SK-N-SH (cell line): Measurements from ENCODE around the gene UBTF. TPM values are rescaled to one million over a fixed set of nuclear protein-coding genes. Genes with fewer than 3 reads are reported as not detected.

Experiments
- CTCF ChIA-PET: fragments of 300-600, 350-600 bp; formaldehyde crosslinking; extraction: SDS; loops from one replicate; lab custom pipeline; 2021; lab: Yijun Ruan, JAX
- POLR2A ChIA-PET: fragments of 350-600 bp; sonication (Branson Sonifier 250); formaldehyde crosslinking; extraction: SDS; loops from one replicate; lab custom pipeline; 2020; ENCODE audit warnings: antibody characterized with exemption, inconsistent platforms; lab: Yijun Ruan, JAX
- DNase-seq: peaks from one replicate; pipeline ENCODE4 v3.0.0; 2012
- H2AFZ ChIP-seq: fragments of 200-600 bp; sonication (generic); 2 replicates; pipeline ENCODE4 v1.8.1; 2016; ENCODE audit warnings: antibody characterized with exemption, mild to moderate bottlenecking, low read depth
- H3F3A ChIP-seq: fragments of 200-600 bp; sonication (generic); replicated peaks from 2 replicates; pipeline ENCODE3; 2016; ENCODE audit warnings: antibody characterized with exemption, mild to moderate bottlenecking; ENCODE audit not compliant: insufficient read depth
- H3K27ac ChIP-seq, 2 experiments: fragments of 200-500 bp in 1 of 2; fragments of 200-600 bp in 1 of 2; sonication (Bioruptor generic) in 1 of 2; sonication (generic), shearing (Covaris generic) in 1 of 2; 2 replicates each; pipeline versions ENCODE4 v1.5.1 to v1.6.1; 2014 to 2016; ENCODE audit warnings: low read depth in 2 of 2, inconsistent platforms in 1 of 2, low read length in 1 of 2, mild to moderate bottlenecking in 1 of 2, mixed read lengths in 1 of 2
- H3K27me3 ChIP-seq: fragments of 200-600 bp; sonication (generic), shearing (Covaris generic); 2 replicates; pipeline ENCODE4 v1.6.1; 2016; ENCODE audit warnings: mixed run types; ENCODE audit not compliant: insufficient read depth
- H3K36me3 ChIP-seq, 2 experiments: fragments of 200-500 bp in 1 of 2; fragments of 200-600 bp in 1 of 2; sonication (Bioruptor generic) in 1 of 2; sonication (generic) in 1 of 2; replicated peaks in 1 of 2; 2 replicates each; pipeline versions ENCODE3 to v1.5.1; 2014 to 2016; ENCODE audit warnings: low read length in 1 of 2, mild to moderate bottlenecking in 1 of 2; ENCODE audit not compliant: insufficient read depth in 2 of 2, control insufficient read depth in 1 of 2
- H3K4me1 ChIP-seq, 2 experiments: fragments of 200-500 bp in 1 of 2; fragments of 200-600 bp in 1 of 2; sonication (Bioruptor generic) in 1 of 2; sonication (generic), shearing (Covaris generic) in 1 of 2; 2 replicates each; pipeline versions ENCODE4 v1.5.1 to v1.6.1; 2014 to 2016; ENCODE audit warnings: low read depth in 1 of 2, low read length in 1 of 2, mixed run types in 1 of 2; ENCODE audit not compliant: insufficient read depth in 2 of 2, control insufficient read depth in 1 of 2
- H3K4me2 ChIP-seq: fragments of 200-600 bp; sonication (generic), shearing (Covaris generic); 2 replicates; pipeline ENCODE4 v1.6.1; 2017; ENCODE audit warnings: mixed run types
- H3K4me3 ChIP-seq, 2 experiments: fragments of 200-500 bp in 1 of 2; fragments of 200-600 bp in 1 of 2; sonication (Bioruptor generic) in 1 of 2; sonication (generic), shearing (Covaris generic) in 1 of 2; 2 replicates each; pipeline versions ENCODE4 v1.5.1 to v1.8.1; 2014 to 2016; ENCODE audit warnings: low read depth in 2 of 2, inconsistent platforms in 1 of 2, low read length in 1 of 2, mild to moderate bottlenecking in 1 of 2, mixed read lengths in 1 of 2, moderate library complexity in 1 of 2
- H3K79me2 ChIP-seq: fragments of 200-600 bp; sonication (generic); 2 replicates; pipeline ENCODE4 v1.8.1; 2017; ENCODE audit warnings: mild to moderate bottlenecking; ENCODE audit not compliant: insufficient read depth
- H3K9ac ChIP-seq: fragments of 200-600 bp; sonication (generic); 2 replicates; pipeline ENCODE4 v1.6.1; 2017; ENCODE audit warnings: mixed run types
- H3K9me2 ChIP-seq: fragments of 200-600 bp; sonication (generic); 2 replicates; pipeline ENCODE4 v1.6.1; 2017; ENCODE audit warnings: mixed run types
- H3K9me3 ChIP-seq: fragments of 200-600 bp; sonication (generic); 2 replicates; pipeline ENCODE4 v1.6.1; 2017; ENCODE audit warnings: mixed run types, mild to moderate bottlenecking, moderate library complexity
- H4K20me1 ChIP-seq: fragments of 200-600 bp; sonication (generic); 2 replicates; pipeline ENCODE4 v1.6.1; 2017; ENCODE audit warnings: mild to moderate bottlenecking, mixed run types; ENCODE audit not compliant: insufficient read depth
- EP300 ChIP-seq, 2 experiments: IDR thresholded peaks; 2 replicates each; pipeline versions ENCODE4 v1.4.0 to v1.6.1; 2012; ENCODE audit warnings: borderline replicate concordance in 1 of 2, low read depth in 1 of 2, low read length in 1 of 2
- FOSL2 ChIP-seq: IDR thresholded peaks from 2 replicates; pipeline ENCODE4 v1.4.0; 2012; ENCODE audit warnings: low read depth, mild to moderate bottlenecking, moderate library complexity, borderline replicate concordance
- FOXM1 ChIP-seq: IDR thresholded peaks from 2 replicates; pipeline ENCODE4 v1.4.0; 2012; ENCODE audit warnings: low read depth, mild to moderate bottlenecking
- MEF2A ChIP-seq: IDR thresholded peaks from 2 replicates; pipeline ENCODE4 v1.4.0; 2012; ENCODE audit warnings: low read depth, borderline replicate concordance
- POLR2AphosphoS5 ChIP-seq: IDR thresholded peaks from 2 replicates; pipeline ENCODE4 v1.6.1; 2012; ENCODE audit warnings: low read depth, low read length
- RFX5 ChIP-seq: IDR thresholded peaks from 2 replicates; pipeline ENCODE4 v1.6.1; 2012; ENCODE audit warnings: mild to moderate bottlenecking, improper control_type of control experiment, low read length
- SIN3A ChIP-seq: IDR thresholded peaks from 2 replicates; pipeline ENCODE4 v1.6.1; 2012; ENCODE audit warnings: low read depth, mild to moderate bottlenecking, low read length, moderate library complexity, borderline replicate concordance
- SMC3 ChIP-seq: IDR thresholded peaks from 2 replicates; pipeline ENCODE4 v1.6.1; 2012; ENCODE audit warnings: low read depth, low read length, improper control_type of control experiment
- TCF12 ChIP-seq: IDR thresholded peaks from 2 replicates; pipeline ENCODE4 v1.4.0; 2012
- TEAD4 ChIP-seq: IDR thresholded peaks from 2 replicates; pipeline ENCODE4 v1.4.0; 2012; ENCODE audit warnings: mild to moderate bottlenecking, borderline replicate concordance; ENCODE audit not compliant: insufficient read depth
- WGBS: methylation state at CpG from one replicate; pipeline ENCODE4 v1.1.6; 2017; ENCODE audit warnings: low lambda C conversion rate; 5-methylcytosine and 5-hydroxymethylcytosine counted together
- polyA plus RNA-seq, 3 experiments: library from polyadenylated mRNA; depleted of rRNA; stranded (reverse); fragments of >200 nt; gene quantifications; 2 replicates each; pipeline ENCODE4 v1.2.3, GENCODE V29; 2012
- TF ChIP-seq, protein P1 (sequence below): IDR thresholded peaks from 2 replicates; pipeline ENCODE4 v1.4.0; 2012; ENCODE audit warnings: low read depth, borderline replicate concordance
- TF ChIP-seq, protein P2 (sequence below): fragments of 150-350 bp; IDR thresholded peaks from 2 replicates; pipeline ENCODE4 v1.6.1; 2017; ENCODE audit warnings: antibody characterized with exemption, low read length, low read depth, borderline replicate concordance
- TF ChIP-seq, protein P3 (sequence below): IDR thresholded peaks from 2 replicates; pipeline ENCODE4 v1.6.1; 2012; ENCODE audit warnings: mild to moderate bottlenecking, low read depth, low read length, moderate library complexity

UBTF gene
- polyA plus RNA-seq, 1 of the 3 experiments (the other 2 are of a cell fraction): 37.2 TPM

DNA sequence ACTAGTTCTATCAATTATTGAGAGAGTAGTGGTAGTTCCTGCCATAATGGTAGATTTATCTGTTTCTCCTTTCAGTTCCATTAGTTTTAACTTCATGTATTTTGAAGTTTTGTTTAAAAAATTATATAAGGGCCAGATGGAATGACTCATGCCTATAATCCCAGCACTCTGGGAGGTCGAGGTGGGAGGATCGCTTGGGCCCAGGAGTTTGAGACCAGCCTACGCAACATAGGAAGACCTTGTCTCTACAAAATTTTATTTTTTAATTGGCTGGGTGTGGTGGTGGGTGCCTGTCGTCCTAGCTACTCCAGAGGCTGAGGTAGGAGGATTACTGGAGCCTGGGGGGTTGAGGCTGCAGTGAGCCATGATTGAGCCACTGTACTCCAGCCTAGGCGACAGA is 14.1 kb upstream of the UBTF start:
- Histone ChIP-seq H3F3A (no peaks in the 10 kb centered on the region), H3K9me2 (no peaks in the 10 kb centered on the region), H3K4me1 (0 out of 4 replicates have a peak, but pooled peaks cover 0 to 3% of the 10 kb centered on the region in 2 experiments), H3K4me3 (no peak overlapping the region), H3K27ac (no peak overlapping the region), H4K20me1 (no peaks in the 10 kb centered on the region), H3K9me3 (no peaks in the 10 kb centered on the region), H3K27me3 (no peaks in the 10 kb centered on the region), H3K79me2 (no peaks in the 10 kb centered on the region), H3K4me2 (no peak overlapping the region), H2AFZ (no peak overlapping the region), H3K9ac (no peak overlapping the region), H3K36me3 (no peaks in the 10 kb centered on the region)
- 72% methylated on average over 5 of the region's 5 CpGs for WGBS
- DNase-seq: no peak
- ChIA-PET POLR2A (no interaction called here), CTCF (no interaction called here)
- TF ChIP-seq FOXM1 (no peak), SIN3A (no peak), EP300 (IDR thresholded peaks at IDR 0.05; ENCODE audit: borderline replicate concordance in 1 of 2, low read depth in 1 of 2, low read length in 1 of 2) (no peak), TCF12 (no peak), TEAD4 (no peak), SMC3 (no peak), MEF2A (no peak), POLR2AphosphoS5 (no peak), FOSL2 (no peak), RFX5 (no peak)
- TF ChIP-seq, protein P1, sequence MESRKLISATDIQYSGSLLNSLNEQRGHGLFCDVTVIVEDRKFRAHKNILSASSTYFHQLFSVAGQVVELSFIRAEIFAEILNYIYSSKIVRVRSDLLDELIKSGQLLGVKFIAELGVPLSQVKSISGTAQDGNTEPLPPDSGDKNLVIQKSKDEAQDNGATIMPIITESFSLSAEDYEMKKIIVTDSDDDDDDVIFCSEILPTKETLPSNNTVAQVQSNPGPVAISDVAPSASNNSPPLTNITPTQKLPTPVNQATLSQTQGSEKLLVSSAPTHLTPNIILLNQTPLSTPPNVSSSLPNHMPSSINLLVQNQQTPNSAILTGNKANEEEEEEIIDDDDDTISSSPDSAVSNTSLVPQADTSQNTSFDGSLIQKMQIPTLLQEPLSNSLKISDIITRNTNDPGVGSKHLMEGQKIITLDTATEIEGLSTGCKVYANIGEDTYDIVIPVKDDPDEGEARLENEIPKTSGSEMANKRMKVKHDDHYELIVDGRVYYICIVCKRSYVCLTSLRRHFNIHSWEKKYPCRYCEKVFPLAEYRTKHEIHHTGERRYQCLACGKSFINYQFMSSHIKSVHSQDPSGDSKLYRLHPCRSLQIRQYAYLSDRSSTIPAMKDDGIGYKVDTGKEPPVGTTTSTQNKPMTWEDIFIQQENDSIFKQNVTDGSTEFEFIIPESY: no peak
- TF ChIP-seq, protein P2, sequence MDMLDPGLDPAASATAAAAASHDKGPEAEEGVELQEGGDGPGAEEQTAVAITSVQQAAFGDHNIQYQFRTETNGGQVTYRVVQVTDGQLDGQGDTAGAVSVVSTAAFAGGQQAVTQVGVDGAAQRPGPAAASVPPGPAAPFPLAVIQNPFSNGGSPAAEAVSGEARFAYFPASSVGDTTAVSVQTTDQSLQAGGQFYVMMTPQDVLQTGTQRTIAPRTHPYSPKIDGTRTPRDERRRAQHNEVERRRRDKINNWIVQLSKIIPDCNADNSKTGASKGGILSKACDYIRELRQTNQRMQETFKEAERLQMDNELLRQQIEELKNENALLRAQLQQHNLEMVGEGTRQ: no peak
- TF ChIP-seq, protein P3, sequence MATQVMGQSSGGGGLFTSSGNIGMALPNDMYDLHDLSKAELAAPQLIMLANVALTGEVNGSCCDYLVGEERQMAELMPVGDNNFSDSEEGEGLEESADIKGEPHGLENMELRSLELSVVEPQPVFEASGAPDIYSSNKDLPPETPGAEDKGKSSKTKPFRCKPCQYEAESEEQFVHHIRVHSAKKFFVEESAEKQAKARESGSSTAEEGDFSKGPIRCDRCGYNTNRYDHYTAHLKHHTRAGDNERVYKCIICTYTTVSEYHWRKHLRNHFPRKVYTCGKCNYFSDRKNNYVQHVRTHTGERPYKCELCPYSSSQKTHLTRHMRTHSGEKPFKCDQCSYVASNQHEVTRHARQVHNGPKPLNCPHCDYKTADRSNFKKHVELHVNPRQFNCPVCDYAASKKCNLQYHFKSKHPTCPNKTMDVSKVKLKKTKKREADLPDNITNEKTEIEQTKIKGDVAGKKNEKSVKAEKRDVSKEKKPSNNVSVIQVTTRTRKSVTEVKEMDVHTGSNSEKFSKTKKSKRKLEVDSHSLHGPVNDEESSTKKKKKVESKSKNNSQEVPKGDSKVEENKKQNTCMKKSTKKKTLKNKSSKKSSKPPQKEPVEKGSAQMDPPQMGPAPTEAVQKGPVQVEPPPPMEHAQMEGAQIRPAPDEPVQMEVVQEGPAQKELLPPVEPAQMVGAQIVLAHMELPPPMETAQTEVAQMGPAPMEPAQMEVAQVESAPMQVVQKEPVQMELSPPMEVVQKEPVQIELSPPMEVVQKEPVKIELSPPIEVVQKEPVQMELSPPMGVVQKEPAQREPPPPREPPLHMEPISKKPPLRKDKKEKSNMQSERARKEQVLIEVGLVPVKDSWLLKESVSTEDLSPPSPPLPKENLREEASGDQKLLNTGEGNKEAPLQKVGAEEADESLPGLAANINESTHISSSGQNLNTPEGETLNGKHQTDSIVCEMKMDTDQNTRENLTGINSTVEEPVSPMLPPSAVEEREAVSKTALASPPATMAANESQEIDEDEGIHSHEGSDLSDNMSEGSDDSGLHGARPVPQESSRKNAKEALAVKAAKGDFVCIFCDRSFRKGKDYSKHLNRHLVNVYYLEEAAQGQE: no peak
